Ishikawa (cell line): Measurements from ENCODE around the gene MEF2B.

Experiments
- CEBPB ChIP-seq: IDR thresholded peaks from 2 replicates; pipeline ENCODE4 v1.6.1; 2012
- CREB1 ChIP-seq: IDR thresholded peaks from 2 replicates; pipeline ENCODE4 v1.6.1; 2012; ENCODE audit warnings: low read depth
- EGR1 ChIP-seq: IDR thresholded peaks from 2 replicates; pipeline ENCODE4 v1.6.1; 2012
- EP300 ChIP-seq: IDR thresholded peaks from 2 replicates; pipeline ENCODE4 v1.6.1; 2012; ENCODE audit warnings: borderline replicate concordance
- FOXM1 ChIP-seq: IDR thresholded peaks from 2 replicates; pipeline ENCODE4 v1.6.1; 2012; ENCODE audit warnings: low read depth, borderline replicate concordance
- MAX ChIP-seq: IDR thresholded peaks from 2 replicates; pipeline ENCODE4 v1.6.1; 2012
- NFIC ChIP-seq: IDR thresholded peaks from 2 replicates; pipeline ENCODE4 v1.6.1; 2012
- RAD21 ChIP-seq: IDR thresholded peaks from 2 replicates; pipeline ENCODE4 v1.6.1; 2012; ENCODE audit warnings: low read depth
- REST ChIP-seq: IDR thresholded peaks from 2 replicates; pipeline ENCODE4 v1.6.1; 2012; ENCODE audit warnings: low read depth, mild to moderate bottlenecking
- TAF1 ChIP-seq: IDR thresholded peaks from 2 replicates; pipeline ENCODE4 v1.6.1; 2012; ENCODE audit warnings: low read depth, mild to moderate bottlenecking
- TCF12 ChIP-seq: IDR thresholded peaks from 2 replicates; pipeline ENCODE4 v1.6.1; 2012; ENCODE audit warnings: low read depth
- TEAD4 ChIP-seq: IDR thresholded peaks from 2 replicates; pipeline ENCODE4 v1.6.1; 2012
- USF1 ChIP-seq: IDR thresholded peaks from 2 replicates; pipeline ENCODE4 v1.6.1; 2012
- YY1 ChIP-seq: IDR thresholded peaks from 2 replicates; pipeline ENCODE4 v1.6.1; 2012; ENCODE audit warnings: low read depth
- ZBTB7A ChIP-seq: IDR thresholded peaks from 2 replicates; pipeline ENCODE4 v1.6.1; 2012; ENCODE audit warnings: low read depth

MEF2B gene

GRCh38 chr19:19149435-19149834 lies 20.6 kb downstream of the MEF2B start:
- TF ChIP-seq TEAD4 (no peak), TAF1 (no peak), YY1 (no peak), CREB1 (no peak)

DNA sequence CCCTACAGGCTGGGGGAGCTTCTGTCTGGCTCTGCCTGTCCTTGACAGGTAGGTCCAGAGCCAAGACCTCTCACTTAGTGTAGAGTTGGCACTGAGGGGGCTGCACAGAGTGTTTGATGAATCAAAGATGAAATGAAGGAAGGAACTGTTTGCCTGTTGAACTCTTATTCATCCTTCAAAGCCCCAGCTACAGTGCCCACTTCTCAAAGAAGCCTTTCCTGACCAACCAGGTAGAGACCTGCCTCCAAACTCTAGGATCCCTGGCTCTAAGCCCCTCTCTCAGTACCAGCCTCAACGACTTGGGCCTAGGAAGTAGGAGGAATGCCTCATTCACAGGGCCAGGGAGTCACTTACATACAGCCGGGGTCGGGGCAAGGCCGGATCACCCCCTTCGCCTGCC lies 22.7 kb downstream of the MEF2B start:
- TF ChIP-seq TCF12 (no peak), EP300 (no peak), ZBTB7A (no peak), CREB1 (no peak), USF1 (no peak)

- no peak for TF ChIP-seq EP300
- TF ChIP-seq RAD21, result no peak
- TF ChIP-seq USF1, result no peak
- TF ChIP-seq FOXM1, result no peak
- TF ChIP-seq EGR1, result no peak
- no peak for TF ChIP-seq CREB1
- no peak for TF ChIP-seq MAX
- no peak for TF ChIP-seq TEAD4
- no peak for TF ChIP-seq ZBTB7A
- no peak for TF ChIP-seq NFIC
- TF ChIP-seq TAF1, result no peak
- no peak for TF ChIP-seq TCF12
- TF ChIP-seq YY1, result no peak
- no peak for TF ChIP-seq REST
- TF ChIP-seq CEBPB, result no peak
Measured at GRCh38 chr19:19146865-19147264, 23.2 kb downstream of the MEF2B start.

DNA sequence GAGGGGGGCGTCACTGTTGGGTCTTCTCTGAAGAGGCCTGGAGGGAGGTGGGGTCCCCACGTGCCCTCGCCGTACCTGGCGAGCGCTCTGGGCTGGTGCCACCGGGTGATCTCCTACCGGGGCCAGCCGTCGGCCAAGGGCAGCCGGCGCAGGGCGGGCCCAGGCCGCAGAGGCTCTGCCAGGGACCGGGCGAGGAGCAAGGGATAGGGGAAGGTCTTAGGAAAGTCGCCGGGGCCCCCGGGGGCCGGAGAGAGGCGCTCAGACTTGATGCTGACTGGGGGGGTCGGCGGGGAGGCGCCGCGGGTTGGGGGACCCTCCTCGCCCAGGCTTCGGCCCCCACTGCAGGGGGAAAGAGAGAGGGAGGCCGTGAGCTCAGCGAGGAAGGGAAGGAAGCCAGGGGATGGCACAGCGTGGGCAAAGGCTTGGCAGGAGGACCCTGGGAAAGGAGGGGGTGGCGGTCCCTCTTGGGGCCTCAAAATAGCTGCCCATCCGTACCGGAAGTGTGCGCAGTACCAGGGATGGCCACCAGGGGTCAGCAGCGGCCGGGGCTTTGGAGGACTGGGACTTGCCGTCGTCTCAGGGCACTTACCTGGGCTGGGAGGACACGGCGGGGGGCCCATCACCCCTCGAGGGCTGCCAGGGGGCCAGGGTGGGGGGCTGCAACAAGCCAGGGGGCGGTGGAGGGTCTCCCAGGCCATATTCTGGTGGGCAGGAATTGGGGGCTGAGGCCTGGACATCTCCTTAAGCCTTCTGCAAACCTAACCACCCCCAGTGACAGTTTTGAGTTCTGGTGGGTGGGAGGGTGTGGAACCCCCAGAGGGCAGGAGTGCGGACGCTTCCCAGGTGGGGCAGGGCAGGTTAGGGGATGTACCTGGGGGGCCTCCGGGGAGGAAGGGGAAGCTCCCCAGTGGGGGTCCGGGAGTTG lies 24.1 kb downstream of the MEF2B start:
- TF ChIP-seq MAX, result no peak
- no peak for TF ChIP-seq TEAD4
- TF ChIP-seq TCF12, result no peak
- peak; percentile 3 for TF ChIP-seq ZBTB7A
- peak; percentile 90 for TF ChIP-seq RAD21
- no peak for TF ChIP-seq REST
- TF ChIP-seq TAF1, result no peak
- no peak for TF ChIP-seq USF1

GRCh38 chr19:19145281-19145680 lies 24.8 kb downstream of the MEF2B start:
- TF ChIP-seq RAD21 (no peak), TAF1 (no peak), MAX (no peak), USF1 (no peak), EP300 (no peak), CREB1 (no peak), EGR1 (no peak), NFIC (no peak), REST (no peak), TCF12 (no peak), FOXM1 (no peak), TEAD4 (no peak), CEBPB (no peak), YY1 (no peak), ZBTB7A (no peak)
